ENCODE results near the gene CDK14.

Gene CDK14

GRCh38 chr7:90688810-90689209 is 92.7 kb downstream of the CDK14 start:
- no peak for DNase-seq

DNA sequence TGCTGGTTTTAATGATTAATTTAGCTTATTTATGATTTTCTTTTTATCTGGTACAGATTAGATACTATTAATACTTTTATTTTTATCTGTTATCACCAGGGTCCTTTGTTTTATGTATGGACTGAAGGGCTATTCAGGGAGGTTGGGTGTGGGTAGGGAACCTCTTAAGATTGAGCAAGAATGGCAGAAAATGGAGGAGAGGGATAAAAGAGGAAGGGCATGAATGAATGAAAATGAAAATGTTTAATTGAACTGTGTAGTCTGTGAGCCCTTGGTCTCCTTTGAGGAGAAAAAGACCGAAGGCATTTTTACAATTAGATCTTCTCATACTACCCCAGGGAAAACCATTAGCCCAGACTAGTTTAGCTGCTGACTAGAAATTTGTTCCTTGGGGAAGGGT is 93.1 kb downstream of the CDK14 start:
- peak; percentile 25 for DNase-seq

- DNase-seq, result no peak
Observed at GRCh38 chr7:90690159-90690858, 94.2 kb downstream of the CDK14 start.

GRCh38 chr7:90692396-90692795 is 96.3 kb downstream of the CDK14 start:
- no peak for DNase-seq

- DNase-seq, result no peak
Observed at GRCh38 chr7:90692947-90693346, 96.8 kb downstream of the CDK14 start.

- DNase-seq, result no peak
Observed at GRCh38 chr7:90693939-90694338, 97.8 kb downstream of the CDK14 start.

DNA sequence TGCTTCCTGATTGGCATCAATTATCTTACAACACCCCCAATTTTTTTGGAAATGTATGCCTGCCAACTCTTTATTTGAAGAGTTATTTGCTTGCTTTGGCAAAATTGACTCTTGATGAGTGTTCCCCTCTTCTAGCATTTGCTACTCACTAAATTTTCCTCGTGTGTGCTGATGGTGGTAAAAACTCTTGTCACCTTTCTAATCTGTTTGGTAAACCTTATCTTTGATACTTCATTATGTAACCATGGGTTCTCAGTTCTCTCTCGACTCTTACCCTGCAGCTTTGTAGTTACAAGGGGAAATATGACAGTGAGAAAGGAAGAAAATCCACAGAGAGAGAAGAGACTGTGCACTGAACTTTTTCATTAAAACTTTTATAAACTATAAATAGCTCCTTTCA is 102.5 kb downstream of the CDK14 start:
- DNase-seq, result no peak

- peak; percentile 14 for DNase-seq
Observed at GRCh38 chr7:90701021-90701420, 104.9 kb downstream of the CDK14 start.

- DNase-seq, result no peak
Observed at GRCh38 chr7:90701771-90702170, 105.7 kb downstream of the CDK14 start.

DNA sequence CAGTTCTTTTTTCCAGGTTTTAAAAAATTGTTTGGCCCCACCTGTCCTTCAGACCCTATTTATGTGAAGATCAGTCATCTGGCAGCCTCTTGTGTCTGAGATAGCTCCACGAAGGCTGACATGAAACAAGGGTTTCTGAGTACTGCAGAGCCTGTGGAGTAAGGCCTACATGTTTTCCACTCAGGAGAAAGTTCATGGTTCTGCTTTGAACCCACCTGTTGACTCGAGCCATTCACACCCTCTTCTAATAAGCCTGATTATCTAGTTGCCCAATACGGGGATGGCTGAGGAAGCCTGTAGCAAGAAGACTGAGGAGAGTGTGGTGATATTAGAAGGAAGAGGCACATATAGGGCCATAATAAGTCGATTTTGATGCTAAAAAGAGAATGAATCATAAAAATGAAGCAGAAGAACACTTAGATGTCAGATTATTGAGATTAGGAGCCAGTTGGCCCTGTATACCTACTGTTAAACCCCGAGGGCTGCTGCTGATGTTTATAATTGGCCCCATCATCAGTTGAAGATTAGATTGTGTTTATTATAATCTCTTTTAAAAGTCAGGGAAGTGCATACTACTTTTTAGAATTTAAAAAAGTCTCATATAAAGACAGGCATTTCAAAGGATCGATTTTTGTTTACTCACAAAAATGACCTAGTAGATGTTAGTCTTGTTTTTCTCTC is 109.4 kb downstream of the CDK14 start:
- DNase-seq, result no peak

DNA sequence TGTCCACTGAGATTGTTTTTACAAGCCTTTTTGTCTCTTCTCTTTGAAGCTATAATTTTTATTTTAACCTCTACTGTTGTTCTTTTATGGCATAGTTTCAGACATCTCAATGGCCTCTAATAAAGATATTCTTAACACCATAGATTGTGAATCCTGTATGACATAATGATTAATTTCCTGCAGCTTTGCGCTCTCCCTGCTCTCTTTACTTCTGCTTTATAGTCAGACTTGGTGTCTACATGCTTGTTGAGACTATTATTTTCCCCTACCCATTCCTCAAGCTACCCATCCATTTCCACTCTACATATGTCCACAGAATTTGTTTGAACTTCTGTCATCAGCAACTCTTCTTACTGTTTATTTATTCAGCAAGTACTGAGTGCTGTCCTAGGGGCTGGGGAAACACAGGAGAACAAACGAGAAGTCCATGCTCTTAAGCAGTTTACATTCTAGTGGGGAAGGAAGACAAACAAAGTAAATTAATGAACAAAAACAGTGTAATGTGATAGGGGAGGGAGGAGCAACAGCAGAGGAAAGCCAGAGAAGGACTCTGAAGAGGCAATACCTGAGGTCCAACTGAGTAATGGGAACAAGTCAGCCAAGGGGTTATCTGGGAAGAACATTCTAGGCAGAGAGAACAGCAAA is 110.1 kb downstream of the CDK14 start:
- no peak for DNase-seq

GRCh38 chr7:90708841-90709317 is 112.8 kb downstream of the CDK14 start:
- DNase-seq, result no peak

DNA sequence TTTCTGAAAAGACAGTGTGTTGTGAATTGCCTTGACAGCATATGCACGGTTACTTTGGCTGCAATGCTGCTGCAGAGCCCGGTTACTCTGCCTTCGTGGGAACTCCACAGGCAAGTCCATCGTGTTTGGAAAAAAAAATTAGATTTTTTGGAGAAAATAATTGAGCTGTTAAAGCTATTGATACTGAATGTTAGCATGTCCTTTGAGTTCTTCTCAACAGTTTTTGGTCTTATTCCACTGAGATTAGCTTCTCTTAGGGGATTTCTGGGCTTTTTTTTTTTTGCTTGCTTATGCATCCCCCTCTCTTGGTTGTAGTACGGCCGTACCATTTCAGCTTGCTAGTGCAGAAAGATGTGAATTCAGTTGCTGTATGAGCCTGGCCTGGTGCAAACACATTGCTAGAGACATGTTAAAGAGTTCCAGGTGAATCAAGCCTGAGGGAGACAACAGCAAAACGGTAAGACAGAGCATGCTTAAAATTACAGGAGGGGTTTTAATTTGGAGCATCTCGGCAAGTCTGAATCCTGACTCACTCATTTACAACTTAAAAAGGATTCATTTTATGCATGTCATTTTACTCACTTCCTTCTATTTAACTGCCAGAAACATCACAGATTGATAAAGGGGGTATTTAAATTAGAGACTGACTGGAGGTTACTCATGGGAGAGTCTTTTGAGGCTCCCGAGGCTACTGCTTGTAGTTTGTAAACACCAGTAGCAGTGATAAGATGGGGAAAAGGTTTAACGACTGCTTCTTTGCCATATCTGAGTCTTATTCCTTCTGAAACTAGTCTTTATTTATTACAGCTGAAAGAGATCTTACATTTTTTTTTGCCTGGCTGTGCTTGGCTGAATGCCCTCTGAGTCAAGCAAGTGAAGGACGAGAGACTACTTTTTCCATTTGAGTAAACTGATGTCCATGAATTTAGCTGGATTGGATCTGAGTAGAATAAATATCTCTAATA is 113.7 kb downstream of the CDK14 start:
- no peak for DNase-seq

GRCh38 chr7:90710466-90710850 is 114.3 kb downstream of the CDK14 start:
- DNase-seq, result no peak

DNA sequence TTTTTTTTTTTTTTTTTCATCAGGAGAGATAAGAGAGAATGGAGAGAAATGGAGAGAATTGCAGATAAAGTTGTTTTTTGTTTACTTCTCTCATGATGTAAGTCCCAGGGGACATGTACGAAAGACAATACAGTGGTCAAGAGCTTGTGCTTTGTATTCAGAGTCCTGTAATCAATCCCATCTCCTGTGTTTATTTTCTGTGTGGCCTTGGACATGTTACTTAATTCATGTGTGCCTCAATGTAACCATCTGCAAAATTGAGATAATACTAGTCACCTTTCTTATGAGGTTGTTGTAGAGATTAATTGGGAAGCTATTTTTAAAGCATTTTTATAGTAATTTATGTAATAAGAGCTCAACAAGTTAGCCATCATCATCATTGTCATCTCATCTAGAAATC is 117.5 kb downstream of the CDK14 start:
- no peak for DNase-seq

GRCh38 chr7:90715067-90715466 is 118.9 kb downstream of the CDK14 start:
- no peak for DNase-seq

DNA sequence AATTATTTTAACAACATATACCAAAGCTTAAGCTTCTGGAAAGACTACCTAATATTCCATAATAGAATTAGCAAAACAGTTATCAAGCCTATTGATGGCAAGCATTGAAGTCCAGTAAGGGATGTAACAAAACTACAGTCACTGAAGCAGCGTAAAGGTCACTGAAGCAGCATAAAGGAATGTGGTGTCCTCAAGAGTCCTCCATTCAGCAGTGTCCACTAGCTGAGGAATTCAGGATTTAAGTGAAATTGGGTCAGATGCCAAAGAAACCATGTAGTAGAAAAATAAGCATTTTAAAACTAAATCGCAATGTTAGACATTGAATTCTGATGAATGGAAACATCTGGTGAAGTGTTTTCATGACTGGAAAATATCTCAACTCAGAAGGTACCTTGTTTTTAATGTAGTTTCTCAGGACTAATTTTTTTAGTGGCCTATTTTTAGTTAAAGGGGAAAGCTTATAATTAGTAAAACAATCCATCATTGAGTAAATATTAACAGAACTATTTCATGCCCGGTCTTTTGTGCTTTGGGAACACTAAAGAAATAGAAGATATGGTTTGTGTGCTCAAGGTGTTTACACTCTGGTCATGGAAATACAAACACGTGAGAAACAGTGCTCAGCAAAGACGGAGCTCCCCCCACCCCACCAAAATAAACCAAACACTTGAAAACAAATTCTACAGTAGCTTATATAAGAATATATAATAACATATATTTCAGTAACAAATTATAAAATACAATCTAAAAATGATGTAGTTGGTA is 121.4 kb downstream of the CDK14 start:
- no peak for DNase-seq

DNA sequence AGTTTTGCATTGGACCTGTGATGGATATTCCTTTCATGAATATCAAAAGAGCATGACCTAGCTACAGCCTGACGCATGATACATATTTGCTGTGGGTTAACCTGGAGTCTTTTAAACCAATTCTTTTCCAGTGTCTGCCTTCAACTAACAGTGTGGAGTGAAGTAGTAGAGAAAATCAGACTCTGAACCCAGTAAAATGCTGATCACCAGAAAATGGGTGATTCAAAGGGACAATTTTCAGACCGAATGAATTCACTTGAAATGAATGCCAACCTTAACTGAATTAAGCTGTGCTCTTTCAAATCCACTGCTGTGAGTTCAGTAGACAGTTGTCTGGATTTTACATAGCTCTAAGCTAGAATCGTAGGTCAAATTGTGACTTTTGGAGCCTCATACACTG is 123.0 kb downstream of the CDK14 start:
- DNase-seq, result no peak

DNA sequence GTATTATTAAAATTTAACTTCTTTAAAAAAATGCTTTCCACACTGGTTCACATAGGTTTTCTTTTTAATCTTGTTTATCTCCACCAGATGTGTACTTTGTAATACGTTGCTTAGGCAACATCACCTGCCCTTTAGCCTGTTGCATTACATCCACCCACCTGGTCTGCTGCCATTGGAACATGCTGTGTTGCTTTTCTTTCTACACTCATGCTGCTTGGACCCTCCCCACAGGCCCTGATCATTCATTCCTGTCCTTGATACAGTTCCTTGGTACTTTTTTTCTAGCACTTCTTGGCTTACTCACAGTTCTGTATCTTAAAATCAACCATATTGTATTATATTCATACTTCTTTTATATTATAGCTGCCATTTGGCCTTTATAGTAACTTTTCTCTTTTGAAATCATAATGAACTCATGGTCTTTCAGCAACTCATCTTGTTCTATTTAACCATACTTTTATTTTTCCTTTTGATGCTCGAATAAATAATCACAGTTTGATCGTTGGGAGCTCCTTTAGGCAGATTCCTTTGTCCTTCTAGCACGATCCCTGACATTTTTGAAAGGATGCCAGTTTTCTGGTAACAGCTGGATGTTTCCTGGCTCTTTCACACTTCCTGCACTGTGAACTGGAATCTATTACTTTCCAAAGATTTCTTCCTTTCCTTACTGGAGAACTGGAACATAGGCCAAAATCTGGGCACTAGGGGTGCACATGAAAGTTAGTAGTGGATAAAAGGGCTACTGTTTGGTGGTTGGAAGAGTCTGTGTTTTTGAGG is 125.1 kb downstream of the CDK14 start:
- no peak for DNase-seq

DNA sequence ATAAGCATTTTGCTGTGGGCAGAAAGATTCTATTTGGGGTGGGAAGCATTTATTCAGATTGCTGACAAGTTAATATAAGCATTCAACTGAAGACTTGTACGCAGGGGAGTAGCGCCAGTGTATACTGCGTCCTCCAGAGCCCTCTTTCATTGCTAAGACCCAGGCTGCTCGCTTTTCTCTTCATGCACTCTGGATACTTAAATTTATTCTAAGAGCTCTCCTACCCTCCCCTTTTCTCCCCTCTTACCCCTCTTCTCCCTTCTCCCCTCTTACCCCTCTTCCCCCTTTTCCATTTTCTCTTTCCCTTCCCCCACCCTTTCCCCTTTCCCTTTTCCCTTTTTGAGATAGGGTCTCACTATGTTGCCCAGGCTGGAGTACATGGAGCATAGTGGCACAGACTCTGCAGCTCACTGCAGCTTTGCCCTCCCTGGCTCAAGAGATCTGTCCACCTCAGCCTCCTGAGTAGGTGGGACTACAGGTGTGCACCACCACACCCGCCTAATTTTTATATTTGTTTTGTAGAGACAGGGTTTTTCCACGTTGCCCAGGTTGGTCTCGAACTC is 125.8 kb downstream of the CDK14 start:
- DNase-seq, result no peak

- no peak for DNase-seq
Observed at GRCh38 chr7:90723233-90723632, 127.1 kb downstream of the CDK14 start.

Data from suppressor macrophage treated with lipopolysaccharide for 4 hours (primary cell).